Kidney glomerular epithelial cell (primary cell): Measurements from ENCODE around the gene TMCC1.
"Not testable (repeated sequence)": the region's sequence is repeated elsewhere in the genome, so short reads cannot be mapped to it uniquely, and the experiment has no call there.

ENCODE experiments used
- DNase-seq: peaks from one replicate; lab custom pipeline; 2025; lab: John Stamatoyannopoulos, UW

The TMCC1 gene

GRCh38 chr3:129622933-129623332 is 270.6 kb downstream of the TMCC1 start:
- no peak for DNase-seq

- no peak for DNase-seq
Observed at GRCh38 chr3:129622226-129622874, 271.2 kb downstream of the TMCC1 start.

- no peak for DNase-seq
Observed at GRCh38 chr3:129621626-129622225, 271.8 kb downstream of the TMCC1 start.

DNA sequence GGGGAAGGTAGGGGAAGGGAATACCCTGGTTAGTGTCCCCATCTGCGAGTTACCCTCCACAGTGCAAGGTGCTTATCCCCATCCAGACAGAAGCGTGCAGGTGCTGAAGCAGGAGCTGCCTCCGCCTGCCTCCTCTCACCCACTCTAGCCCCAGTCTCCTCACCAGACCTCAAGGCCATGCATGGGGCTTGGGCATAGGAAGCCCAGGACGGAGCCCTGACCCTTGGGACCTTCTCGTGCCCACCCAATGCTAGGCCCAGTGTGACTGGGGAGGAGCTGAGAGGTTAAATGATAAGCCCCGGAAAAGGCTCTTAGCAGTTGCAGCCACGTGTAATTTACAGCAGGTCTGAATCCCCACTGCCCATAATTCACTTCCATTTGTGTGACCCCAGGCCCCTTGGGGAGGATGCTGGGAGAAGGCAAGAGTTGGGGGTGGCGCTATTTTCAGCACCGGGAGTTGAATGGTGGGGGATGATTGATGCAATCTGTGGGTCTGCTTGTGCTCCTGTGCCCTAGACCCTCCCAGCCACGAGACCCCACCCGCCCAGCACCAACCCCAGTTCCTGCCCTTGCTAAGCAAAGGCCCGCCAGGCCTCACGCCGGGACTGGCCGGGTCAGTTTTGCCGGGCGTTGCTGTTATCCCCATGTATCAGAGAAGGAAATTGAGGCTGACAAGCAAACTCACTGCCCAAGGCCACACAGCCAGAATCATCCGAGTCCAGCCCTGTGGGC is 272.5 kb downstream of the TMCC1 start:
- DNase-seq, result no peak

DNA sequence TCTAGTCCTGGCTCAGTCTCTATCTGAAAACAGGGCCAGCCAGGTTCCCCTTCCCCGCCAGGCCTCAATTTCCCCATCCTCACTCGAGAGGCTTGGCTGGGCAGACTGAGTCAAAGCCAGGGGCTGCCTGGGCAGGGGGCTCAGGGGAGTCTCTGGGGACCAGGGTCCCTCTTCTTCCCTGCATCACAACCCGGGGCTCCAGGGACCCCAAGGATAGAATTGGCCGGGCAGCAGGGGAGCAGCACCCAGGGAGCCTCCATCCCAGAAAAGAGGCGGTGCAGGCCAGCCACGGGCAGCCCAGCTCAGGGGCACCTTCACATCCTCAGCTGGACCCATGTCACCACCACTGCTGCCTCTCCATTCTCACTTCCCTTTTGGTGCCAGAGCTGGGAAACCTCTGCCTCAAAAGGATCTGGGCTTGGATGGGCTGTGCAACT is 273.8 kb downstream of the TMCC1 start:
- DNase-seq, result no peak

DNA sequence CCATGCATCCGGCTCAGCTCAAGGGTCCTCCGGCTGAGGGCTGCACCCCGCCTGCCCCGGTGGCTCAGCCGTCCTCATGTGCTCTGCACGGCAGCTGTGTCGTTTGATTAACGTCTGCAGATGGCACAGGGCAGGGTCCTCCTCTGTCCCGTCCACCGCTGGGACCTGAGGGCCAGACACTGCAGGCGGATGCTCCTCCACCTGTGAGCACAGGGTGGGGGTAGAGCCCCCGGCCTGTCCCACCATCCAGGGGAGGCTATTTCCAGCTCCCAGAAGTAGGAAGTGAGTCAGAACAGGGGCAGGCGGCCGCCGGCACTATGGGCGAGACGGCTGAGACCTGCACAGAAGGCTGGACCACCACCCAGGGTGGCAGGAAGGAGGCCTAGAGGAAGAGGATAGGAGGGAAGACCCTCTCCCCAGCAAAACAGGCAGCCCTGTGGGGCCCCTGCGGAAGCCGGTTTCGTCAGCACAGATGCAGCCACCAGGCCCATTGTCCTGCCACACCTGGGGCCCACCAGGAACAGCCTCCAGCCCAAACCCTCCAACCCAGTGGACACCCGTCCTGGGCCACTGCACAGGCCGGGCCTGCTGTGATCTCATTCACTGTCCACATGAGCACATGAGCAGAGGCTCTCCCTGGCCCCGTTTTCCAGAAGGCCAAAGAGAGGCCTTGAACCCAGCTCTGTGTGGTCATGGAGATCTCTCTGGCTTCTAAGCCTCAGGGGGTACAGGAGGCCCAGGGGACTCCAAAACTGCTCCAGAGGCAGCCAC is 274.4 kb downstream of the TMCC1 start:
- no peak for DNase-seq

GRCh38 chr3:129618186-129618820 is 275.2 kb downstream of the TMCC1 start:
- no peak for DNase-seq

GRCh38 chr3:129617381-129618185 is 275.9 kb downstream of the TMCC1 start:
- DNase-seq, result no peak

DNA sequence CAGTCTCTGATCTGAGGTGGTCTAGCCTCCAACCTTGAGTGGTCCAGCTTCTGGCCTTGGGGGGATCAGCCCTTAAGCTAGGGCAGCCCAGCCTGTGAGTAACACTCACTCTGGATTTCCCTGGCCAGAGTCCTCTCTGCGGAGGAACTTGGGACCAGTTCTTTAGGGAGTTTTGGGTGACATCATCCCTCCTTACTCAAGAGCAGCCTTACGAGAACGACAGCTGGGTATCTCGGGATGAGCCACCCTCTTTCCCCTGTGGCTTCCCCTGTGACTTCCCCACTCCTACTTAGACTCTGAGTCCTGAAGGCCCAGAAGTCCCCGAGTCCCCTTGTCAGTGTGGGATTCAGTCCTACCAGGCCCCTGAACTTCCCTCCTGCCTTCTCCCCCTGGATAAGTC is 276.8 kb downstream of the TMCC1 start:
- no peak for DNase-seq

DNA sequence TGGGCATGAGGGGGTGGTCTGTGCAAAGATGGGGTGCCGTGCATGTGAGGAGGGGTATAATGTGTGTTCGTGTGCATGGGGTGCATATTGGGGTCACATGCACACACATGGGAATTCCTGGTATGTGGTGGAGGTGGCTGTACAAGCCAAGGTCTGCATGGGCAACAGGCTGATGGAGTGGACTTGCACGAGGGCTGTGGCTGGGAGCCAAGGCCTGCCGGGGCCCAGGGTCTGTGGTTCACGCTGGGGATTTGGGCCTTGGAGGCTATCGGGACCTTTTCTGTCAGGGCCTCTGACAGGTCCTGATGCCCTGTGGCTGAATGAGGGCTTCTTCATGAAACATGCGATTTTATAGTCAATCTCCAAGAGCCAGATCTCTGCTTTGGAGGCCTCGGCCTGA is 277.2 kb downstream of the TMCC1 start:
- no peak for DNase-seq

- no peak for DNase-seq
Observed at GRCh38 chr3:129615751-129616281, 277.7 kb downstream of the TMCC1 start.

- no peak for DNase-seq
Observed at GRCh38 chr3:129614927-129615363, 278.6 kb downstream of the TMCC1 start.

GRCh38 chr3:129614435-129614834 is 279.1 kb downstream of the TMCC1 start:
- no peak for DNase-seq

DNA sequence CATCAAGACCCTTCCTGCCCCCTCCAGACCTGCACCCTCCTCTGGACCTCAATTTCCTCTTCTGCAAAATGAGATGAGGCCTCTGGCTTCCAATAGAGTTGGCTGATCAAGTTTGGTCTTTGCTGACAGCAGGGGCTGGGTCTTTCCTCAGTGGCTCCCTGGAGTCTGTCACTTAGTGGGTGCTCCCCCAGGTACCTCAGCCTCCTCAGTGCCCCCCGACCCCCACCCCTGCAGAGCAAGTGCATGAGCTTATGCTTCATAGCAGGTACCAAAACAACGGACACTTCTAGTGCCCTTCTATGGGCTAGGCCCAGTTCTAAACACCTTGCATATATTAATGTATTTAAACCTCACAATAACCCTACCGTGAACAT is 280.2 kb downstream of the TMCC1 start:
- no peak for DNase-seq

DNA sequence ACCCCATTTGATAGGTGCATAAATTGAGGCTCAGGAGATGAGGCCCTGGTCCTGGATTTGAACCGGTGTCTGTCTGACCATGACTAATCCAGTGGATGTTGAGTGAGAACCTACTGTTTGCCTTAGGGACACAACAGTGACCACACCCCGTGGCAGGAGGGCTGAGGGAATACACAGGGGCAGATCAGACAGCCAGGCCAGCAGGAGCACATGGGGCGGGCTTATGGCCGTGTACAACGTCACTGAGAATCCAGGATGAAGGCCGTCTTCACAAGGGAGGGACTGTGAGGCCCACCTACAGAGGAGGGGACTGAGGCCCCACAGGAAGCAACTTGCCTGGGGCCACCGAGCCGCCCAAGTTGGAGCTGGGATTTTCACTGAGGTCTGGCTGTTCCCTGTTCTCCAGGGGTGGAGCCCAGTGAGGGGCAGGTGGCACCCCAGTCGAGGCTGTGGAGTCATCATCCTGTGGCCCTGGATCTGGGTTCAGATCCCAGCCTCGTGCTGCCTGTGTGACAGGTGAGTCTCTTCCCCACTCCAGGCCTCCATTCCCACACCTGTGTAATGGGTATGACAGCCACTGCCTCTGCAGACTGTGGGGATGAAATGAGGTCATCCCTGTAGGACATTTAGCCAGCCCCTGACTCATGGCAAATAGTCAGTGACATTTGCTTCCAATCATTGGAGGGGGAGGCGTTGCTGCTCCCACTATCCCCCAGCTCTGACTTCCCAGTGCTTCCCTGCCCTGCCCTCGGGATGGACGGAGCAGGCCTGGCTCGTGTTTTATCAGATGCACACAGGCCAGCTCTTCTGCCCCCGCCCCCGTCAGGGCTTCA is 280.8 kb downstream of the TMCC1 start:
- no peak for DNase-seq

DNA sequence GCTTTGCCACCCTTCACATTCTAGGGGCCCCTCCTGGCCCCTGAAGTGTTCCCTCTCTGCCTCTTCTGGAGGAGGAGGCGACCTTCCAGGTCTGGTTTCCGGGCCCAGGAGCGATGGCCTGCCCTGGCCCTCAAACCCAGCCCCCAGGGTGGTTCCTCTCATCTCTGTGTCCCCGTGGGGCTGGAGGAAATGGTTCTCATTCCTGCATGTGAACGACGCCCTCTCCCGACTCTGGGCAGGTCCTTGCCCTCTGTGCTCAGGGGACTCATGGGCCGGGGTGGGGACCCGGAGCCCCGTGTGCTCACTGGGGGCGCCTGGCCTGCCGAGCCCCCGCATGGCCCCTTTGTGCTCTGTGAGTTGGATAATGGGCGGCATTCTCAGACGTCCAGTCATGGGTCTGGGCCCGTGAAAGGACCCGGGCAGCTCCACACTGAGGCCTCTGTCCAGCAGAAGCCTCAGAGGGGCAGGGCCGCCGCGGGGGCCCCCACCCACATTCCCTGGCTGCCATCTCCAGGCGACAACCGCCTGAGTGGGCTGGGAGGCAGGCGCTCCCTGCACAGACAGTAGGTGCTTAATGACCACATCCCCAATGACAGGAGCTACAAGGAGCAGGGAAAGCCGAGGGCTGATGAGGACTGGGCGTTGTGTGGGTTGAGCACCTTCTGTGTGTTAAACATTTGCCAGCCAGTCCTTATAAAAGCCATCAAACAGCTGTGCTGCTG is 281.5 kb downstream of the TMCC1 start:
- peak; percentile 60 for DNase-seq

- DNase-seq, result no peak
Observed at GRCh38 chr3:129611446-129611800, 282.1 kb downstream of the TMCC1 start.

DNA sequence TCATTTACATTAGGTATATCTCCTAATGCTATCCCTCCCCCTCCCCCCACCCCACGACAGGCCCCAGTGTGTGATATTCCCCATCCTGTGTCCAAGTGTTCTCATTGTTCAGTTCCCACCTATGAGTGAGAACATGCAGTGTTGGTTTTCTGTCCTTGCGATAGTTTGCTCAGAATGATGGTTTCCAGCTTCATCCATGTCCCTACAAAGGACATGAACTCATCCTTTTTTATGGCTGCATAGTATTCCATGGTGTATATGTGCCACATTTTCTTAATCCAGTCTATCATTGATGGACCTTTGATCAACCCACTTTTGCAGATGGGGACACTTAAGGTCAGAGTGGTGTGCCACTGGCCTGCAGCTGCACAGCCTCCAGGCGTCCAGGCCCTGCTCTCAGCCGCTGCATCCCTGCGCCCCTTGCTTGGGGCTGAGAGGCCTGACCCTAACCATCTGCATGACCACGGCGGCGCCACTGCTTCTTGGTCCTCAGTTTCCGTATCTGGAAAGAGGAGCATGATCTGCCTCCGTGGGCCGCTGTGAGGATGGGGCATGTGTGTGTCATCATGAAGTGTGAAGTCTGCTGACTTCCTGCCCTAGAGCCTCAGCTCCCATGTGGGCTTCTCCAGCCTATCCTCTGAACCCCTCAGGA is 282.6 kb downstream of the TMCC1 start:
- DNase-seq, result not testable (repeated sequence)

DNA sequence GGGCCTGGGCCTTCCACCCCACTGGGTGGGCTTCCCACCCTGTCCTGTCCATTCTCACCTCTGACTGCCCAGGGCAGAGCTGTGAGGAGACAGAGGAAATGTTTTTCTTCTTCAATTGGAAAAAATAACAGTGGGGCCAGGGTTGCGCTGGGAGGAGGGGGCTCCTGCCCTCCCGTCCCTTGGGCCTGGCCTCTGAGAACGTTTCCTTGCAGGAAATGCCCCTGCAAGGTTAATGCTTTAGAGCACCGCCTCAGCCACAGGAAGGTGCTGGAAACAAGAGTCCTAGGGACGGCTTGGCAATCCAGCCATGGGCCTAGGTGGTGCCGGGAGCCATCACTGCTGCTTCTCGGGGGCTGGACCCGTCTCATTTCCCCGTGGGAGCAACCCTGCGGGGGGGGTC is 283.2 kb downstream of the TMCC1 start:
- DNase-seq, result no peak
